HCT116 (cell line): ENCODE results near the gene RNF169. TPM values are rescaled to one million over a fixed set of nuclear protein-coding genes. Genes with fewer than 3 reads are reported as not detected.

Source experiments
- ATAC-seq: fragments of 200-7000 bp; cut with Tn5 transposase; 2 replicates; pipeline ENCODE4 v1.9.1; 2020; ENCODE audit warnings: mild to moderate bottlenecking, moderate library complexity
- BruUV-seq: library from RNA; stranded (reverse); fragments of 400-500 nt; replicated peaks from 2 replicates; lab custom pipeline; 2021; lab: Mats Ljungman, UMichigan
- CTCF ChIA-PET: fragments of 300-600 bp; sonication (Branson Sonifier 250); formaldehyde crosslinking; loops from one replicate; lab custom pipeline; 2021; ENCODE audit warnings: antibody characterized with exemption; lab: Charles Lee
- POLR2A ChIA-PET: fragments of 300-600, 350-600 bp; sonication (Branson Sonifier 250); formaldehyde crosslinking; loops from one replicate; lab custom pipeline; 2021; ENCODE audit warnings: antibody characterized with exemption; lab: Charles Lee
- RAD21 ChIA-PET, 2 experiments: fragments of 300-600 bp; sonication (Branson Sonifier 250); formaldehyde crosslinking; loops; one replicate each; lab custom pipeline; 2023; ENCODE audit warnings: low total read pairs in 2 of 2; ENCODE audit not compliant: uncharacterized antibody in 2 of 2, unreplicated experiment in 2 of 2, low non-redundant PET in 1 of 2; lab: Charles Lee
- DNase-seq: peaks from one replicate; pipeline ENCODE4 v3.0.0-alpha.2; 2010; ENCODE audit warnings: low read depth, low spot score
- H2AFZ ChIP-seq: fragments of 200-600 bp; shearing (Covaris generic), sonication (generic); 2 replicates; pipeline ENCODE4 v1.6.1; 2017; ENCODE audit warnings: low read depth, mixed run types, mixed read lengths, antibody characterized with exemption, low read length; ENCODE audit not compliant: poor library complexity, severe bottlenecking
- H3K27ac ChIP-seq: 2 replicates; pipeline ENCODE4 v1.5.1; 2012; ENCODE audit warnings: low read depth, low read length
- H3K27me3 ChIP-seq: fragments of 200-600 bp; sonication (generic); 2 replicates; pipeline ENCODE4 v1.6.1; 2016; ENCODE audit warnings: mixed run types, low read length, mixed read lengths; ENCODE audit not compliant: insufficient read depth
- H3K36me3 ChIP-seq, 2 experiments: fragments of 200-500 bp in 1 of 2; fragments of 200-600 bp in 1 of 2; sonication (Bioruptor generic) in 1 of 2; sonication (generic) in 1 of 2; 2 replicates each; pipeline versions ENCODE4 v1.5.1 to v1.6.1; 2014 to 2016; ENCODE audit warnings: low read length in 2 of 2, inconsistent platforms in 1 of 2, mixed read lengths in 1 of 2, mixed run types in 1 of 2; ENCODE audit not compliant: insufficient read depth in 2 of 2, control insufficient read depth in 1 of 2
- H3K4me1 ChIP-seq, 2 experiments: fragments of 200-600 bp in 1 of 2; sonication (generic) in 1 of 2; 2 replicates each; pipeline versions ENCODE4 v1.5.1 to v1.6.1; 2012 to 2017; ENCODE audit warnings: low read length in 2 of 2, inconsistent platforms in 1 of 2, mild to moderate bottlenecking in 1 of 2, mixed read lengths in 1 of 2, mixed run types in 1 of 2, moderate library complexity in 1 of 2; ENCODE audit not compliant: insufficient read depth in 2 of 2, control insufficient read depth in 1 of 2
- H3K4me2 ChIP-seq: fragments of 200-600 bp; sonication (generic); 2 replicates; pipeline ENCODE4 v1.6.1; 2017; ENCODE audit warnings: mixed run types, low read length, mixed read lengths
- H3K4me3 ChIP-seq, 2 experiments: fragments of 200-600 bp in 1 of 2; sonication (generic) in 1 of 2; replicated peaks in 1 of 2; 2 replicates each; pipeline ENCODE4 v1.5.1; 2011 to 2016; ENCODE audit warnings: low read length in 2 of 2, control low read depth in 1 of 2, low read depth in 1 of 2, mild to moderate bottlenecking in 1 of 2, mixed read lengths in 1 of 2, mixed run types in 1 of 2
- H3K79me2 ChIP-seq: fragments of 200-600 bp; sonication (generic); 2 replicates; pipeline ENCODE4 v1.6.1; 2017; ENCODE audit warnings: mild to moderate bottlenecking, mixed run types, low read length, moderate library complexity, mixed read lengths; ENCODE audit not compliant: insufficient read depth
- H3K9ac ChIP-seq: fragments of 200-600 bp; sonication (generic); 2 replicates; pipeline ENCODE4 v1.6.1; 2016; ENCODE audit warnings: low read length, mixed read lengths
- H3K9me2 ChIP-seq: fragments of 200-600 bp; sonication (generic), shearing (Covaris generic); 2 replicates; pipeline ENCODE4 v1.6.1; 2017; ENCODE audit warnings: mixed run types, mild to moderate bottlenecking, moderate library complexity; ENCODE audit not compliant: insufficient read depth
- H3K9me3 ChIP-seq, 2 experiments: fragments of 200-500 bp in 1 of 2; fragments of 200-600 bp in 1 of 2; sonication (Bioruptor generic) in 1 of 2; sonication (generic) in 1 of 2; 2 replicates each; pipeline ENCODE4 v1.6.1; 2014 to 2017; ENCODE audit warnings: low read length in 2 of 2, mixed read lengths in 2 of 2, inconsistent platforms in 1 of 2, low read depth in 1 of 2, mild to moderate bottlenecking in 1 of 2, mixed run types in 1 of 2, moderate library complexity in 1 of 2; ENCODE audit not compliant: control insufficient read depth in 1 of 2, insufficient read depth in 1 of 2
- H4K20me1 ChIP-seq: fragments of 200-600 bp; sonication (generic), shearing (Covaris generic); 2 replicates; pipeline ENCODE4 v1.6.1; 2017; ENCODE audit warnings: mixed run types, mild to moderate bottlenecking, moderate library complexity; ENCODE audit not compliant: insufficient read depth
- CBX3 ChIP-seq: IDR thresholded peaks from 2 replicates; pipeline ENCODE4 v1.6.1; 2012; ENCODE audit warnings: low read depth
- CEBPB ChIP-seq: IDR thresholded peaks from 2 replicates; pipeline ENCODE4 v1.6.1; 2012; ENCODE audit warnings: low read depth
- CTCF ChIP-seq, 3 experiments: fragments of 200-600 bp in 1 of 3; sonication (generic) in 1 of 3; IDR thresholded peaks in 2 of 3; conservative IDR thresholded peaks in 1 of 3; 2 replicates each; pipeline ENCODE4 v1.5.1; 2012 to 2017; ENCODE audit warnings: low read depth in 2 of 3, low read length in 2 of 3, antibody characterized with exemption in 1 of 3, borderline replicate concordance in 1 of 3, control low read depth in 1 of 3, mild to moderate bottlenecking in 1 of 3, mixed read lengths in 1 of 3, mixed run types in 1 of 3, moderate library complexity in 1 of 3; ENCODE audit not compliant: insufficient read depth in 1 of 3
- EGR1 ChIP-seq: IDR thresholded peaks from 2 replicates; pipeline ENCODE4 v1.6.1; 2012; ENCODE audit warnings: low read depth
- ELF1 ChIP-seq: IDR thresholded peaks from 2 replicates; pipeline ENCODE4 v1.6.1; 2012; ENCODE audit warnings: low read depth, borderline replicate concordance
- EZH2 ChIP-seq: fragments of 200-600 bp; sonication (generic); IDR thresholded peaks from 2 replicates; pipeline ENCODE4 v1.6.1; 2017; ENCODE audit warnings: antibody characterized with exemption, mixed run types
- EZH2phosphoT487 ChIP-seq: fragments of 200-600 bp; IDR thresholded peaks from 2 replicates; pipeline ENCODE4 v1.6.1; 2018; ENCODE audit warnings: antibody characterized with exemption, borderline replicate concordance
- FOSL1 ChIP-seq: IDR thresholded peaks from 2 replicates; pipeline ENCODE4 v1.6.1; 2012; ENCODE audit warnings: low read depth
- MAX ChIP-seq: IDR thresholded peaks from 2 replicates; pipeline ENCODE4 v1.6.1; 2012
- POLR2AphosphoS5 ChIP-seq: IDR thresholded peaks from 2 replicates; pipeline ENCODE4 v1.6.1; 2011; ENCODE audit warnings: mild to moderate bottlenecking, low read depth, low read length, moderate library complexity
- RAD21 ChIP-seq: IDR thresholded peaks from 2 replicates; pipeline ENCODE4 v1.6.1; 2012; ENCODE audit warnings: low read depth, mild to moderate bottlenecking
- SIN3A ChIP-seq: IDR thresholded peaks from 2 replicates; pipeline ENCODE4 v1.6.1; 2012; ENCODE audit warnings: low read depth
- SP1 ChIP-seq: IDR thresholded peaks from 2 replicates; pipeline ENCODE4 v1.6.1; 2012; ENCODE audit warnings: low read depth
- SRF ChIP-seq: IDR thresholded peaks from 2 replicates; pipeline ENCODE4 v1.6.1; 2012; ENCODE audit warnings: low read depth
- TCF7L2 ChIP-seq: IDR thresholded peaks from 2 replicates; pipeline ENCODE4 v1.7.0; 2011; ENCODE audit warnings: borderline replicate concordance, inconsistent platforms; ENCODE audit not compliant: insufficient read depth, insufficient read length; ENCODE audit errors: extremely low read depth
- YY1 ChIP-seq: IDR thresholded peaks from 2 replicates; pipeline ENCODE4 v1.6.1; 2011; ENCODE audit warnings: low read length, low read depth, moderate library complexity, mild to moderate bottlenecking; ENCODE audit not compliant: insufficient replicate concordance; ENCODE audit errors: extremely low read depth
- ZNF274 ChIP-seq: fragments of 200-500 bp; sonication (Bioruptor generic); IDR thresholded peaks from 2 replicates; pipeline ENCODE4 v1.6.1; 2014; ENCODE audit warnings: mild to moderate bottlenecking, low read depth, low read length, inconsistent platforms
- intact Hi-C: fragments of 100-400 bp; cut with micrococcal nuclease; formaldehyde crosslinking; loops from 2 replicates; pipeline ENCODE4 v1.10.0; 2022
- total RNA-seq: library from RNA; stranded (reverse); gene quantifications from one replicate; pipeline ENCODE4 v1.2.1, GENCODE V29; 2021; ENCODE audit not compliant: unreplicated experiment
- TF ChIP-seq, protein P1 (sequence below): IDR thresholded peaks from 2 replicates; pipeline ENCODE4 v1.6.1; 2011; ENCODE audit warnings: mild to moderate bottlenecking, low read length, moderate library complexity; ENCODE audit not compliant: insufficient replicate concordance; ENCODE audit errors: extremely low read depth
- TF ChIP-seq, protein P2 (sequence below): IDR thresholded peaks from 2 replicates; pipeline ENCODE4 v1.6.1; 2012; ENCODE audit warnings: low read depth
- TF ChIP-seq, protein P3 (sequence below): IDR thresholded peaks from 2 replicates; pipeline ENCODE4 v1.6.1; 2012

Gene RNF169
- total RNA-seq, 1 experiment from 2014 or later = 22.5 TPM

DNA sequence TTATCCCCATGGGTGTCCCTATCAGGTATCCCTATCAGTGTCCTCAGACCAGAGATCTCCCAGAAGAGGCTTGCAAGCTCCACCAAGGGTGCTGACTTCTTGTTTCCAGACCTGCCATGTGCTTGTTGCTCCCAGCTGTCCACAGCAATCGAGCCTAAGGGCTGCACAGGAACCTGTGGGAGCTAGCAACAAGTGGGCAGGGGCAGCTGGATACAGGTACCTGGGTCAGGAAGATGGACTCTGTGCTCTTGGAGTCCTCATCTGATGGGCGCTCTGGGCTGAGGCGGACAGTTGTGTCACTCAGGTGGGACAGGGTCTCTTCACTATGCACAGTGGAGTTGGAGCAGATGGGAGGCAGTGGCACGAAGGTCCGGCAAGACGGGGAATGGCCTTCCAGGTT lies 99.2 kb downstream of the RNF169 start:
- Histone ChIP-seq H3K4me2 (no peak overlapping the region), H2AFZ (no peak overlapping the region), H3K36me3 (peaks cover 0 to 3% of the 10 kb centered on the region in 2 experiments; a peak in 2 of 4 replicates), H3K4me1 (peaks cover 0 to 4% of the 10 kb centered on the region in 2 experiments; a peak in 1 of 4 replicates), H3K4me3 (no peak overlapping the region), H3K27me3 (no peaks in the 10 kb centered on the region), H3K9me3 (no peaks in the 10 kb centered on the region), H3K27ac (no peak overlapping the region), H3K9me2 (no peaks in the 10 kb centered on the region), H3K9ac (no peak overlapping the region), H3K79me2 (no peaks in the 10 kb centered on the region), H4K20me1 (no peaks in the 10 kb centered on the region)
- BruUV-seq = no TSS peak
- POLR2A ChIA-PET = no interaction called here
- no peak for DNase-seq
- RAD21 ChIA-PET = no interaction called here
- intact Hi-C loops = no loop called here
- ATAC-seq = no peak
- CTCF ChIA-PET = no interaction called here
- TF ChIP-seq MAX (no peak), ZNF274 (no peak), EZH2phosphoT487 (no peak), EGR1 (no peak), CEBPB (no peak), TCF7L2 (no peak), YY1 (no peak), EZH2 (no peak), ELF1 (no peak), POLR2AphosphoS5 (no peak), RAD21 (no peak), SRF (no peak), SP1 (no peak), CTCF (IDR thresholded peaks at IDR 0.05 in 2 of 3, conservative IDR thresholded peaks at IDR 0.05 in 1 of 3; ENCODE audit: borderline replicate concordance in 1 of 3, insufficient read depth in 1 of 3, low read depth in 2 of 3, low read length in 2 of 3) (no peak), CBX3 (no peak), FOSL1 (no peak), SIN3A (no peak)
- TF ChIP-seq, protein P1, sequence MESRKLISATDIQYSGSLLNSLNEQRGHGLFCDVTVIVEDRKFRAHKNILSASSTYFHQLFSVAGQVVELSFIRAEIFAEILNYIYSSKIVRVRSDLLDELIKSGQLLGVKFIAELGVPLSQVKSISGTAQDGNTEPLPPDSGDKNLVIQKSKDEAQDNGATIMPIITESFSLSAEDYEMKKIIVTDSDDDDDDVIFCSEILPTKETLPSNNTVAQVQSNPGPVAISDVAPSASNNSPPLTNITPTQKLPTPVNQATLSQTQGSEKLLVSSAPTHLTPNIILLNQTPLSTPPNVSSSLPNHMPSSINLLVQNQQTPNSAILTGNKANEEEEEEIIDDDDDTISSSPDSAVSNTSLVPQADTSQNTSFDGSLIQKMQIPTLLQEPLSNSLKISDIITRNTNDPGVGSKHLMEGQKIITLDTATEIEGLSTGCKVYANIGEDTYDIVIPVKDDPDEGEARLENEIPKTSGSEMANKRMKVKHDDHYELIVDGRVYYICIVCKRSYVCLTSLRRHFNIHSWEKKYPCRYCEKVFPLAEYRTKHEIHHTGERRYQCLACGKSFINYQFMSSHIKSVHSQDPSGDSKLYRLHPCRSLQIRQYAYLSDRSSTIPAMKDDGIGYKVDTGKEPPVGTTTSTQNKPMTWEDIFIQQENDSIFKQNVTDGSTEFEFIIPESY = no peak
- TF ChIP-seq, protein P2, sequence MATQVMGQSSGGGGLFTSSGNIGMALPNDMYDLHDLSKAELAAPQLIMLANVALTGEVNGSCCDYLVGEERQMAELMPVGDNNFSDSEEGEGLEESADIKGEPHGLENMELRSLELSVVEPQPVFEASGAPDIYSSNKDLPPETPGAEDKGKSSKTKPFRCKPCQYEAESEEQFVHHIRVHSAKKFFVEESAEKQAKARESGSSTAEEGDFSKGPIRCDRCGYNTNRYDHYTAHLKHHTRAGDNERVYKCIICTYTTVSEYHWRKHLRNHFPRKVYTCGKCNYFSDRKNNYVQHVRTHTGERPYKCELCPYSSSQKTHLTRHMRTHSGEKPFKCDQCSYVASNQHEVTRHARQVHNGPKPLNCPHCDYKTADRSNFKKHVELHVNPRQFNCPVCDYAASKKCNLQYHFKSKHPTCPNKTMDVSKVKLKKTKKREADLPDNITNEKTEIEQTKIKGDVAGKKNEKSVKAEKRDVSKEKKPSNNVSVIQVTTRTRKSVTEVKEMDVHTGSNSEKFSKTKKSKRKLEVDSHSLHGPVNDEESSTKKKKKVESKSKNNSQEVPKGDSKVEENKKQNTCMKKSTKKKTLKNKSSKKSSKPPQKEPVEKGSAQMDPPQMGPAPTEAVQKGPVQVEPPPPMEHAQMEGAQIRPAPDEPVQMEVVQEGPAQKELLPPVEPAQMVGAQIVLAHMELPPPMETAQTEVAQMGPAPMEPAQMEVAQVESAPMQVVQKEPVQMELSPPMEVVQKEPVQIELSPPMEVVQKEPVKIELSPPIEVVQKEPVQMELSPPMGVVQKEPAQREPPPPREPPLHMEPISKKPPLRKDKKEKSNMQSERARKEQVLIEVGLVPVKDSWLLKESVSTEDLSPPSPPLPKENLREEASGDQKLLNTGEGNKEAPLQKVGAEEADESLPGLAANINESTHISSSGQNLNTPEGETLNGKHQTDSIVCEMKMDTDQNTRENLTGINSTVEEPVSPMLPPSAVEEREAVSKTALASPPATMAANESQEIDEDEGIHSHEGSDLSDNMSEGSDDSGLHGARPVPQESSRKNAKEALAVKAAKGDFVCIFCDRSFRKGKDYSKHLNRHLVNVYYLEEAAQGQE = no peak
- TF ChIP-seq, protein P3, sequence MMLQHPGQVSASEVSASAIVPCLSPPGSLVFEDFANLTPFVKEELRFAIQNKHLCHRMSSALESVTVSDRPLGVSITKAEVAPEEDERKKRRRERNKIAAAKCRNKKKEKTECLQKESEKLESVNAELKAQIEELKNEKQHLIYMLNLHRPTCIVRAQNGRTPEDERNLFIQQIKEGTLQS = no peak
